Lower leg skin (tissue), 3 donors: ENCODE results near the gene AFDN.

Experiments used
- CTCF ChIP-seq, 3 donors: fragments of 450-650 bp; IDR thresholded peaks; one replicate each; pipeline ENCODE4 v1.5.1; 2016; ENCODE audit warnings: antibody characterized with exemption in 3 of 3, mild to moderate bottlenecking in 3 of 3, moderate library complexity in 2 of 3
- POLR2A ChIP-seq, 2 donors: fragments of 450-650 bp; IDR thresholded peaks; one replicate each; pipeline ENCODE4 v1.6.1; 2016 to 2017; ENCODE audit warnings: antibody characterized with exemption in 2 of 2, mild to moderate bottlenecking in 1 of 2, moderate library complexity in 1 of 2

DNA sequence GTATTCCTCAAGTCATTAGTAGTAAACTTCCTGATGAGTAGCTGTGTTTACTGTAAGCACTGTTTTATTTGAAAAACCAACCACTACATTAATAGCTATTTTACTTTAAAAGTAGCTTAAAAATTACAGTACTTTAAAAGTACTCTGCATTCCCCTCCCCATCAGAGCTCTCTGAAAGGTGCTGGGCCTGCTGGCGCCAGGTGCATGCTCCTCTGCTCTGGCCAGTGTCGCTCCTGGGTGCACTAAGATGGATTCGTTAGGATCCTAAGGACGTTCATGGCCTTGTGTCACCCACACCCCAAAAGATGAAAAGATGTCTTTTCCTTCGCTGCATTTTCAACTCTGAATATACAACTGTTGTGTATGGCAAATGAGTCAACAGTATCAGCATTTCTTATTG is 126.8 kb downstream of the AFDN start:
- TF ChIP-seq CTCF (IDR thresholded peaks at IDR 0.05) = no peak
- no peak for TF ChIP-seq POLR2A (IDR thresholded peaks at IDR 0.05)
